IPS-20b (cell line): ENCODE results near the gene PAX8.
"Not testable (repeated sequence)": the region's sequence is repeated elsewhere in the genome, so short reads cannot be mapped to it uniquely, and the experiment has no call there.

Experiments
- H3K27ac ChIP-seq: one replicate; pipeline ENCODE4 v1.5.1; 2013; ENCODE audit warnings: low read length
- H3K27me3 ChIP-seq: 2 replicates; pipeline ENCODE4 v1.6.1; 2013; ENCODE audit warnings: mild to moderate bottlenecking, low read length, inconsistent platforms; ENCODE audit not compliant: insufficient read depth
- H3K36me3 ChIP-seq: 2 replicates; pipeline ENCODE4 v1.6.1; 2013; ENCODE audit warnings: low read depth, mild to moderate bottlenecking, inconsistent platforms, low read length, moderate library complexity; ENCODE audit not compliant: insufficient read depth
- H3K4me1 ChIP-seq: 2 replicates; pipeline ENCODE4 v1.6.1; 2013; ENCODE audit warnings: mild to moderate bottlenecking, control low read depth, inconsistent platforms, low read length, moderate library complexity; ENCODE audit not compliant: insufficient read depth
- H3K4me3 ChIP-seq: 2 replicates; pipeline ENCODE4 v1.5.1; 2013; ENCODE audit warnings: mild to moderate bottlenecking, low read length, inconsistent platforms
- H3K9ac ChIP-seq: 2 replicates; pipeline ENCODE4 v1.6.1; 2013; ENCODE audit warnings: low read depth, mild to moderate bottlenecking, inconsistent platforms, low read length, moderate library complexity
- H3K9me3 ChIP-seq: 2 replicates; pipeline ENCODE4 v1.6.1; 2013; ENCODE audit warnings: mild to moderate bottlenecking, low read depth, low read length, inconsistent platforms; ENCODE audit not compliant: insufficient read depth

The PAX8 gene

GRCh38 chr2:113278742-113279139 is at the start of gene PAX8:
TSS of gene PAX8 (minus strand) at chr2:113278921. CDS start at chr2:113278394, 527 bp downstream.
- Histone ChIP-seq H3K9me3 (no peaks in the 10 kb centered on the region; the same call in 1 of the 2 replicates), H3K4me1 (peaks cover 3% of the 10 kb centered on the region), H3K36me3 (no peaks in the 10 kb centered on the region), H3K27ac (no peak within 1 kb of the TSS), H3K4me3 (peak within 1 kb of the TSS; percentile 63), H3K9ac (no peak within 1 kb of the TSS), H3K27me3 (peaks cover 99% of the 10 kb centered on the region)

- Histone ChIP-seq H3K36me3 (no peaks in the 10 kb centered on the region), H3K27ac (no peak overlapping the region), H3K9ac (no peak overlapping the region), H3K4me3 (no peak overlapping the region), H3K4me1 (peaks cover 4% of the 10 kb centered on the region; the same call in 1 of the 2 replicates), H3K27me3 (peaks cover 20% of the 10 kb centered on the region), H3K9me3 (no peaks in the 10 kb centered on the region)
Measured at GRCh38 chr2:113328043-113328442, 49.3 kb upstream of the PAX8 start.

- not testable (repeated sequence) for H3K9me3 ChIP-seq, H3K27ac ChIP-seq, H3K36me3 ChIP-seq, H3K4me1 ChIP-seq
- Histone ChIP-seq H3K9ac (peak overlapping the region; percentile 74; the same call in 1 of the 2 replicates), H3K4me3 (peak overlapping the region; percentile 74), H3K27me3 (peaks cover 28% of the 10 kb centered on the region)
Measured at GRCh38 chr2:113325161-113325731, 46.5 kb upstream of the PAX8 start.

- H3K4me3 ChIP-seq: peak overlapping the region; percentile 74; the same call in 1 of the 2 replicates
Measured at GRCh38 chr2:113324684-113325160, 46.0 kb upstream of the PAX8 start.

GRCh38 chr2:113323129-113323528 is 44.4 kb upstream of the PAX8 start:
- not testable (repeated sequence) for H3K9me3 ChIP-seq, H3K9ac ChIP-seq, H3K27ac ChIP-seq, H3K4me1 ChIP-seq, H3K36me3 ChIP-seq, H3K4me3 ChIP-seq
- H3K27me3 ChIP-seq: peaks cover 28% of the 10 kb centered on the region

More at GRCh38 chr2:113324684-113325160, 46.0 kb upstream of the PAX8 start:
- Histone ChIP-seq H3K4me1 (peaks cover 4% of the 10 kb centered on the region; the same call in 1 of the 2 replicates), H3K9ac (peak overlapping the region; percentile 74; the same call in 1 of the 2 replicates), H3K27me3 (peaks cover 28% of the 10 kb centered on the region), H3K27ac (no peak overlapping the region), H3K36me3 (no peaks in the 10 kb centered on the region), H3K9me3 (no peaks in the 10 kb centered on the region)

GRCh38 chr2:113320106-113320505 is 41.4 kb upstream of the PAX8 start:
- peaks cover 34% of the 10 kb centered on the region for H3K27me3 ChIP-seq
- not testable (repeated sequence) for H3K4me3 ChIP-seq, H3K36me3 ChIP-seq, H3K9me3 ChIP-seq, H3K27ac ChIP-seq, H3K4me1 ChIP-seq, H3K9ac ChIP-seq

- H3K4me3 ChIP-seq, H3K36me3 ChIP-seq, H3K27ac ChIP-seq, H3K4me1 ChIP-seq, H3K9ac ChIP-seq, H3K9me3 ChIP-seq: not testable (repeated sequence)
- H3K27me3 ChIP-seq: peaks cover 28% of the 10 kb centered on the region
Measured at GRCh38 chr2:113318941-113319340, 40.2 kb upstream of the PAX8 start.

GRCh38 chr2:113316085-113316484 is 37.4 kb upstream of the PAX8 start:
- Histone ChIP-seq H3K9ac (no peak overlapping the region), H3K27me3 (peaks cover 11% of the 10 kb centered on the region; the same call in 1 of the 2 replicates), H3K4me3 (no peak overlapping the region), H3K27ac (no peak overlapping the region), H3K9me3 (no peaks in the 10 kb centered on the region), H3K4me1 (no peaks in the 10 kb centered on the region), H3K36me3 (no peaks in the 10 kb centered on the region)

- not testable (repeated sequence) for H3K9me3 ChIP-seq, H3K27ac ChIP-seq, H3K4me1 ChIP-seq, H3K9ac ChIP-seq, H3K36me3 ChIP-seq, H3K4me3 ChIP-seq
- H3K27me3 ChIP-seq: peaks cover 11% of the 10 kb centered on the region; the same call in 1 of the 2 replicates
Measured at GRCh38 chr2:113314663-113315062, 35.9 kb upstream of the PAX8 start.

- not testable (repeated sequence) for H3K36me3 ChIP-seq, H3K9me3 ChIP-seq, H3K27ac ChIP-seq, H3K9ac ChIP-seq, H3K4me1 ChIP-seq, H3K4me3 ChIP-seq
- peaks cover 11% of the 10 kb centered on the region; the same call in 1 of the 2 replicates for H3K27me3 ChIP-seq
Measured at GRCh38 chr2:113314176-113314575, 35.5 kb upstream of the PAX8 start.

GRCh38 chr2:113311781-113312180 is 33.1 kb upstream of the PAX8 start:
- not testable (repeated sequence) for H3K36me3 ChIP-seq, H3K27ac ChIP-seq, H3K4me1 ChIP-seq, H3K4me3 ChIP-seq, H3K9me3 ChIP-seq, H3K9ac ChIP-seq
- peaks cover 11% of the 10 kb centered on the region; the same call in 1 of the 2 replicates for H3K27me3 ChIP-seq

- not testable (repeated sequence) for H3K27ac ChIP-seq, H3K4me1 ChIP-seq, H3K9me3 ChIP-seq, H3K4me3 ChIP-seq, H3K27me3 ChIP-seq, H3K9ac ChIP-seq, H3K36me3 ChIP-seq
Measured at GRCh38 chr2:113311191-113311590, 32.5 kb upstream of the PAX8 start.
